GM18909 (cell line): Measurements from ENCODE around the gene CUZD1.
A peak's percentile ranks its signal among the peaks of the same experiment; 100 is the strongest.
"Not testable (repeated sequence)": the region's sequence is repeated elsewhere in the genome, so short reads cannot be mapped to it uniquely, and the experiment has no call there.

Experiments
- ATAC-seq: cut with Tn5 transposase; IDR thresholded peaks from one replicate; pipeline ENCODE4 v1.9.1; 2021; ENCODE audit warnings: mild to moderate bottlenecking; ENCODE audit not compliant: unreplicated experiment, poor library complexity

CUZD1 gene, protein sequence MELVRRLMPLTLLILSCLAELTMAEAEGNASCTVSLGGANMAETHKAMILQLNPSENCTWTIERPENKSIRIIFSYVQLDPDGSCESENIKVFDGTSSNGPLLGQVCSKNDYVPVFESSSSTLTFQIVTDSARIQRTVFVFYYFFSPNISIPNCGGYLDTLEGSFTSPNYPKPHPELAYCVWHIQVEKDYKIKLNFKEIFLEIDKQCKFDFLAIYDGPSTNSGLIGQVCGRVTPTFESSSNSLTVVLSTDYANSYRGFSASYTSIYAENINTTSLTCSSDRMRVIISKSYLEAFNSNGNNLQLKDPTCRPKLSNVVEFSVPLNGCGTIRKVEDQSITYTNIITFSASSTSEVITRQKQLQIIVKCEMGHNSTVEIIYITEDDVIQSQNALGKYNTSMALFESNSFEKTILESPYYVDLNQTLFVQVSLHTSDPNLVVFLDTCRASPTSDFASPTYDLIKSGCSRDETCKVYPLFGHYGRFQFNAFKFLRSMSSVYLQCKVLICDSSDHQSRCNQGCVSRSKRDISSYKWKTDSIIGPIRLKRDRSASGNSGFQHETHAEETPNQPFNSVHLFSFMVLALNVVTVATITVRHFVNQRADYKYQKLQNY

GRCh38 chr10:122845783-122846332 lies at the start of gene CUZD1:
CUZD1 (minus strand) TSS chr10:122845857; CDS start chr10:122845843, 14 bp downstream.
- no peak for ATAC-seq

- ATAC-seq: no peak
Measured at GRCh38 chr10:122894261-122894944, 48.7 kb upstream of the CUZD1 start.

DNA sequence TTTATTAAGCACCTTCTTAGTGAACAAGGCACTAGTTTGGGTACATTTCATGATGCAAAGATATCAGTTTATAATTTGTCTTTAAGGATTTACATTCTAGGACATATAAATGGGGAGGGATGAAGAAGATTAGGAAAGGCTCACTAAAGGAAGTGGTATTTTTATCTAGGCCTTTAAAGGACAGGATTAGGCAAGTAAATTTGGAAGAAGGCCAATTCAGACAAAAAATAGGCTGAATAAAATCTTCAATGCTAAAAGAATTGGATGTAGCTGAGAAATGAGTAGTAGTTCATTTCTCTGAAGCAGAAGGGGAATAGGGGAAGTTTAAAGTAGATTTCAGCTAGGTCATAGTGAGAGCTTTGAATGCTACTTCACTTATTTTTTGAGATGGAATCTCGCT lies 38.5 kb upstream of the CUZD1 start:
- no peak for ATAC-seq

- no peak for ATAC-seq
Measured at GRCh38 chr10:122882766-122883165, 37.1 kb upstream of the CUZD1 start.

- ATAC-seq: peak; percentile 80
Measured at GRCh38 chr10:122879339-122880273, 33.9 kb upstream of the CUZD1 start, which contains the start of gene FAM24B. FAM24B (minus strand) TSS chr10:122879581; CDS start chr10:122850515, 29,066 bp downstream.

DNA sequence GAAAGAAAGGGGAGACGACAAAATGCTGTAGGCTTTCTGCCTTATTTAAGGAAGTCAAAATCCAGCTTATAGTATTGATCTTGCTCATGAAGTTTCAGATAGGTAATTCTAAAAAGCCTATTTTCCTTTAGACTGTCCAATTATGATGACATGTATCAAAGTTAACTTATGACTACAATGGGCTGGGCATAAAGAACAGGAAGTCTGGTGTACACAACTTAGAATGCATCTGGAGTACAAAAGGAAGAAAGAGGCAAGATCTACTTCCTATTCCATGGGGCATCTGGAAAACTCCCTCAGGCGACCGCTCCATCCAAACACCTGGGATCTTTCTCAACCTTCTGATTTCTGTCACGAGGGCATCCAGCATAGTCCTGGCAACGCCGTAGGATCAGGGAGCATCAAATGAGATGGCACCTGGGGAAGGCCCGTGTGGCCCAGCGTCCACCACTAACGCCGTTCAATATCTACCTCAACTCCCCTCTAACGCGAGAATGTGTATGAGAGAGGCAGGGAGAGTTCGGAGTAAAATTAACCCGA lies 33.2 kb upstream of the CUZD1 start:
- peak; percentile 8 for ATAC-seq

GRCh38 chr10:122877264-122877663 lies 31.6 kb upstream of the CUZD1 start:
- no peak for ATAC-seq

DNA sequence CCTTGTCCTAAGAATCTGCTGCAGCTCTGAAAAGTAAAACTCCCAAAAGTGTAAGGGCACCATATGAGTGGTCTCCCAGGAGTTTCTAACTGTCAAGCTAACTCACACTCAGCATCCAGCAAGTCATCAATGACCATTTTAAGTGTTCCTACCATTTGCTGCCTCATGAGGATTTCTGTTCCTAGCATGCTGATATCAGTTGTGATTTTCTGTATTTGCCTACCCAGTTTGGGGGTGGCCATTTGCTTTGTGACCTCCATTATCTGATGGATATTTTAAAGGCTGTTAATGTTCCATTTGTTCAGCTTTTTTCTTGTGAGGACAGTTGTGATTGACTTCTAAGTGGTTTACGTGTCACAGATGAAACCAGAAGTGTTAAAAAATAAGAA lies 30.8 kb upstream of the CUZD1 start:
- ATAC-seq: no peak

- ATAC-seq: no peak
Measured at GRCh38 chr10:122875843-122876466, 30.3 kb upstream of the CUZD1 start.

- not testable (repeated sequence) for ATAC-seq
Measured at GRCh38 chr10:122871947-122872346, 26.3 kb upstream of the CUZD1 start.

DNA sequence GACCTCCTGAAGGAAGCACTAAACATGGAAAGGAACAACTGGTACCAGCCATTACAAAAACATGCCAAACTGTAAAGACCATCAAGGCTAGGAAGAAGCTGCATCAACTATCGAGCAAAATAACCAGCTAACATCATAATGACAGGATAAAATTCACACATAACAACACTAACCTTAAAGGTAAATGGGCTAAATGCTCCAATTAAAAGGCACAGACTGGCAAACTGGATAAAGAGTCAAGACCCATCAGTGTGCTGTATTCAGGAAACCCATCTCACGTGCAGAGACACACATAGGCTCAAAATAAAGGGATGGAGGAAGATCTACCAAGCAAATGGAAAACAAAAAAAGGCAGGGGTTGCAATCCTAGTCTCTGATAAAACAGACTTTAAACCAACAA lies 23.1 kb upstream of the CUZD1 start:
- not testable (repeated sequence) for ATAC-seq

- ATAC-seq: not testable (repeated sequence)
Measured at GRCh38 chr10:122866757-122867482, 21.3 kb upstream of the CUZD1 start.

GRCh38 chr10:122864901-122865300 lies 19.2 kb upstream of the CUZD1 start:
- no peak for ATAC-seq

- no peak for ATAC-seq
Measured at GRCh38 chr10:122864194-122864592, 18.5 kb upstream of the CUZD1 start.

DNA sequence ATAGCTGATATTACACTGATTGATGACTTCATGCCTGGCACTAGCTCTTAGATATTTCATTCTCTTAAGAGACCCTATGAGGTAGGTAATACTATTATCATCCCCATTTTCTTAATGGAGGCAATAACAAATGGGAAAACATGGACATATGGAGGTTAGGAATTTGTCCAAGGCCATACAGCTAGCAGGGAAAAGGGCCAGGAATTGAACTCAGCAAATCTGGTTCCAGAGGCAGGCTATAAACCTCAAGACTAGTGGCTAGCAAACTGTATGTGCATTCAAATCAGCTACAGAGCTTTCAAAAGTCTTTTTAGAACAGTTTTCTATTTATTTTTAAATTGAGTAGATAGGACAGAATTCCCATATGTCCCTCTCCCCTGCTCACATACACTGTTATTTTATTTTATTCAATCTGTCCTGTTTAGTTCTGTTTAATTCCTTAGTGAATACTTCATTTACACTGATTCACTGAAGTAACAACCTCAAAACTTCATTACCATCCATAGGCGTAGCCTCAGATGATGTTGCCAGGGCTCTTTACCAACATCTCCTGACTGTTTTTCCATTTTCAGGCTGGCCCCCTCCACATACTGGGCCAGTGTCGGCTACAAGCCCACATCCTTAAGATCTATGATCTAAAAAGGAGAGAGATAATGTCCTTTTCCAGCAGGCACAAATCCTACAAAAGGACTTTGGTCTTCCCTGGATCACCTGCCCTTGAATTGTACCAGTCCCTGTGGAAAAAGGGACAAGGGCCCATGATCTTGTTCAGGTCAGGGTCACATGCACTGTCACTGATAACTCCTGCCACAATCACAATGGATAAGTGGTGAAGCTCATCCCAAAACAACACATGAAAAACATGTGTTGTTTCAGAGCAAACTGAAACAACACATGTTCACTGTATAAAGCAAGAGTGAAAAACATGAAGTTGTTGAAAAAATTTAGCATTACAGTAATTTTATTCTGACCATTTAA lies 17.8 kb upstream of the CUZD1 start:
- ATAC-seq: no peak

DNA sequence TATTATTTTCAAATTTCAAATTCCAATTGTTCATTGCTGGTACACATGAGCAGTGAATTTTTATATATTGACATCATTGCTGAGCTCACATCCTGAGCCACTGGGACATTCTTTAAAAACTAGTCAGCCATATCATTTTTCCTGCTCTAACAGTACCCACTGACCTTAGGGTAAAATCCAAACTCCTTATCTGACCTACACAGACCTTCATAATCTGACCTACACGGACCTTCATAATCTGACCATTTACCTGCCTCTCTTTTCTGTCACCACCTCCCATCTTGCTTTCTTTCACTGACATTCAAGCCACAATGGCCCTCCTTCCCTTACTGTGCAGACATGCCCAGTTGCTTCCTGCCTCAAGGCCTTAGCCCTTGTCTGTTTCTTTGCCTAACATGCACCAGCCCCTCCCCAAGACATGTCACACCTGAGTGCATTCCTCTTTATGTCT lies 16.1 kb upstream of the CUZD1 start:
- ATAC-seq: no peak

GRCh38 chr10:122859527-122859926 lies 13.9 kb upstream of the CUZD1 start:
- ATAC-seq: no peak
